SK-N-SH (cell line): ENCODE results near the gene PAIP1. TPM values are rescaled to one million over a fixed set of nuclear protein-coding genes. Genes with fewer than 3 reads are reported as not detected.

Source experiments
- CTCF ChIA-PET: fragments of 300-600, 350-600 bp; formaldehyde crosslinking; extraction: SDS; loops from one replicate; lab custom pipeline; 2021; lab: Yijun Ruan, JAX
- POLR2A ChIA-PET: fragments of 350-600 bp; sonication (Branson Sonifier 250); formaldehyde crosslinking; extraction: SDS; loops from one replicate; lab custom pipeline; 2020; ENCODE audit warnings: antibody characterized with exemption, inconsistent platforms; lab: Yijun Ruan, JAX
- DNase-seq: peaks from one replicate; pipeline ENCODE4 v3.0.0; 2012
- H2AFZ ChIP-seq: fragments of 200-600 bp; sonication (generic); 2 replicates; pipeline ENCODE4 v1.8.1; 2016; ENCODE audit warnings: antibody characterized with exemption, mild to moderate bottlenecking, low read depth
- H3F3A ChIP-seq: fragments of 200-600 bp; sonication (generic); replicated peaks from 2 replicates; pipeline ENCODE3; 2016; ENCODE audit warnings: antibody characterized with exemption, mild to moderate bottlenecking; ENCODE audit not compliant: insufficient read depth
- H3K27ac ChIP-seq, 2 experiments: fragments of 200-500 bp in 1 of 2; fragments of 200-600 bp in 1 of 2; sonication (Bioruptor generic) in 1 of 2; sonication (generic), shearing (Covaris generic) in 1 of 2; 2 replicates each; pipeline versions ENCODE4 v1.5.1 to v1.6.1; 2014 to 2016; ENCODE audit warnings: low read depth in 2 of 2, inconsistent platforms in 1 of 2, low read length in 1 of 2, mild to moderate bottlenecking in 1 of 2, mixed read lengths in 1 of 2
- H3K27me3 ChIP-seq: fragments of 200-600 bp; sonication (generic), shearing (Covaris generic); 2 replicates; pipeline ENCODE4 v1.6.1; 2016; ENCODE audit warnings: mixed run types; ENCODE audit not compliant: insufficient read depth
- H3K36me3 ChIP-seq, 2 experiments: fragments of 200-500 bp in 1 of 2; fragments of 200-600 bp in 1 of 2; sonication (Bioruptor generic) in 1 of 2; sonication (generic) in 1 of 2; replicated peaks in 1 of 2; 2 replicates each; pipeline versions ENCODE3 to v1.5.1; 2014 to 2016; ENCODE audit warnings: low read length in 1 of 2, mild to moderate bottlenecking in 1 of 2; ENCODE audit not compliant: insufficient read depth in 2 of 2, control insufficient read depth in 1 of 2
- H3K4me1 ChIP-seq, 2 experiments: fragments of 200-500 bp in 1 of 2; fragments of 200-600 bp in 1 of 2; sonication (Bioruptor generic) in 1 of 2; sonication (generic), shearing (Covaris generic) in 1 of 2; 2 replicates each; pipeline versions ENCODE4 v1.5.1 to v1.6.1; 2014 to 2016; ENCODE audit warnings: low read depth in 1 of 2, low read length in 1 of 2, mixed run types in 1 of 2; ENCODE audit not compliant: insufficient read depth in 2 of 2, control insufficient read depth in 1 of 2
- H3K4me2 ChIP-seq: fragments of 200-600 bp; sonication (generic), shearing (Covaris generic); 2 replicates; pipeline ENCODE4 v1.6.1; 2017; ENCODE audit warnings: mixed run types
- H3K4me3 ChIP-seq, 2 experiments: fragments of 200-500 bp in 1 of 2; fragments of 200-600 bp in 1 of 2; sonication (Bioruptor generic) in 1 of 2; sonication (generic), shearing (Covaris generic) in 1 of 2; 2 replicates each; pipeline versions ENCODE4 v1.5.1 to v1.8.1; 2014 to 2016; ENCODE audit warnings: low read depth in 2 of 2, inconsistent platforms in 1 of 2, low read length in 1 of 2, mild to moderate bottlenecking in 1 of 2, mixed read lengths in 1 of 2, moderate library complexity in 1 of 2
- H3K79me2 ChIP-seq: fragments of 200-600 bp; sonication (generic); 2 replicates; pipeline ENCODE4 v1.8.1; 2017; ENCODE audit warnings: mild to moderate bottlenecking; ENCODE audit not compliant: insufficient read depth
- H3K9ac ChIP-seq: fragments of 200-600 bp; sonication (generic); 2 replicates; pipeline ENCODE4 v1.6.1; 2017; ENCODE audit warnings: mixed run types
- H3K9me2 ChIP-seq: fragments of 200-600 bp; sonication (generic); 2 replicates; pipeline ENCODE4 v1.6.1; 2017; ENCODE audit warnings: mixed run types
- H3K9me3 ChIP-seq: fragments of 200-600 bp; sonication (generic); 2 replicates; pipeline ENCODE4 v1.6.1; 2017; ENCODE audit warnings: mixed run types, mild to moderate bottlenecking, moderate library complexity
- H4K20me1 ChIP-seq: fragments of 200-600 bp; sonication (generic); 2 replicates; pipeline ENCODE4 v1.6.1; 2017; ENCODE audit warnings: mild to moderate bottlenecking, mixed run types; ENCODE audit not compliant: insufficient read depth
- EP300 ChIP-seq, 2 experiments: IDR thresholded peaks; 2 replicates each; pipeline versions ENCODE4 v1.4.0 to v1.6.1; 2012; ENCODE audit warnings: borderline replicate concordance in 1 of 2, low read depth in 1 of 2, low read length in 1 of 2
- FOXJ3 ChIP-seq: sonication (generic); formaldehyde crosslinking; IDR thresholded peaks from 2 replicates; pipeline ENCODE4 v1.5.1; 2020; ENCODE audit warnings: mild to moderate bottlenecking, missing genetic modification reagents
- FOXM1 ChIP-seq: IDR thresholded peaks from 2 replicates; pipeline ENCODE4 v1.4.0; 2012; ENCODE audit warnings: low read depth, mild to moderate bottlenecking
- GABPA ChIP-seq: IDR thresholded peaks from 2 replicates; pipeline ENCODE4 v1.4.0; 2012; ENCODE audit warnings: low read depth, mild to moderate bottlenecking
- GATA2 ChIP-seq: sonication (generic); formaldehyde crosslinking; IDR thresholded peaks from 2 replicates; pipeline ENCODE4 v1.5.0; 2020; ENCODE audit warnings: mild to moderate bottlenecking, missing genetic modification reagents
- IRF3 ChIP-seq: fragments of 150-350 bp; IDR thresholded peaks from 2 replicates; pipeline ENCODE4 v1.6.1; 2016; ENCODE audit warnings: mild to moderate bottlenecking, low read depth, low read length
- MAX ChIP-seq: IDR thresholded peaks from 2 replicates; pipeline ENCODE4 v1.4.0; 2012; ENCODE audit warnings: low read depth
- MEF2A ChIP-seq: IDR thresholded peaks from 2 replicates; pipeline ENCODE4 v1.4.0; 2012; ENCODE audit warnings: low read depth, borderline replicate concordance
- NFIC ChIP-seq: IDR thresholded peaks from 2 replicates; pipeline ENCODE4 v1.4.0; 2012; ENCODE audit warnings: borderline replicate concordance
- PBX3 ChIP-seq: IDR thresholded peaks from 2 replicates; pipeline ENCODE4; 2012
- RCOR1 ChIP-seq: fragments of 150-350 bp; IDR thresholded peaks from 2 replicates; pipeline ENCODE4 v1.6.1; 2017; ENCODE audit warnings: antibody characterized with exemption, low read length
- REST ChIP-seq: IDR thresholded peaks from 2 replicates; pipeline ENCODE4 v1.6.1; 2012; ENCODE audit warnings: mild to moderate bottlenecking, low read depth, low read length, moderate library complexity
- RFX5 ChIP-seq: IDR thresholded peaks from 2 replicates; pipeline ENCODE4 v1.6.1; 2012; ENCODE audit warnings: mild to moderate bottlenecking, improper control_type of control experiment, low read length
- SIN3A ChIP-seq: IDR thresholded peaks from 2 replicates; pipeline ENCODE4 v1.6.1; 2012; ENCODE audit warnings: low read depth, mild to moderate bottlenecking, low read length, moderate library complexity, borderline replicate concordance
- SMC3 ChIP-seq: IDR thresholded peaks from 2 replicates; pipeline ENCODE4 v1.6.1; 2012; ENCODE audit warnings: low read depth, low read length, improper control_type of control experiment
- TCF12 ChIP-seq: IDR thresholded peaks from 2 replicates; pipeline ENCODE4 v1.4.0; 2012
- TEAD4 ChIP-seq: IDR thresholded peaks from 2 replicates; pipeline ENCODE4 v1.4.0; 2012; ENCODE audit warnings: mild to moderate bottlenecking, borderline replicate concordance; ENCODE audit not compliant: insufficient read depth
- USF1 ChIP-seq: IDR thresholded peaks from 2 replicates; pipeline ENCODE4 v1.4.0; 2012; ENCODE audit warnings: low read depth, borderline replicate concordance
- YY1 ChIP-seq: IDR thresholded peaks from 2 replicates; pipeline ENCODE4 v1.4.0; 2012; ENCODE audit warnings: low read depth, mild to moderate bottlenecking
- WGBS: methylation state at CpG from one replicate; pipeline ENCODE4 v1.1.6; 2017; ENCODE audit warnings: low lambda C conversion rate; 5-methylcytosine and 5-hydroxymethylcytosine counted together
- polyA plus RNA-seq, 3 experiments: library from polyadenylated mRNA; depleted of rRNA; stranded (reverse); fragments of >200 nt; gene quantifications; 2 replicates each; pipeline ENCODE4 v1.2.3, GENCODE V29; 2012
- TF ChIP-seq, protein P1 (sequence below): fragments of 150-350 bp; IDR thresholded peaks from 2 replicates; pipeline ENCODE4 v1.6.1; 2017; ENCODE audit warnings: antibody characterized with exemption, low read length, low read depth, borderline replicate concordance

The PAIP1 gene
- polyA plus RNA-seq, 1 of the 3 experiments (the other 2 are of a cell fraction): 70.0 TPM

- DNase-seq: no peak
- CTCF ChIA-PET: no interaction called here
- Histone ChIP-seq H3K4me1 (no peaks in the 10 kb centered on the region), H3K9me3 (no peaks in the 10 kb centered on the region), H4K20me1 (peaks cover 5% of the 10 kb centered on the region; the same call in 1 of the 2 replicates), H3K36me3 (peaks cover 93% of the 10 kb centered on the region in 2 experiments), H3K79me2 (peaks cover 22% of the 10 kb centered on the region)
- WGBS: 94% methylated on average over 2 of the region's 2 CpGs
- no peak for TF ChIP-seq YY1
- TF ChIP-seq, all 33 proteins: peak for 0
- no peak overlapping the region for H3K4me3 ChIP-seq
- no peak overlapping the region for H2AFZ ChIP-seq
- POLR2A ChIA-PET: no interaction called here
- no peak overlapping the region for H3K27ac ChIP-seq
- H3F3A ChIP-seq: peaks cover 21% of the 10 kb centered on the region
- H3K9me2 ChIP-seq: no peaks in the 10 kb centered on the region
- no peak overlapping the region for H3K9ac ChIP-seq
- no peaks in the 10 kb centered on the region for H3K27me3 ChIP-seq
- no peak overlapping the region for H3K4me2 ChIP-seq
Observed at GRCh38 chr5:43533646-43534045, 23.2 kb downstream of the PAIP1 start.

- H3K27ac ChIP-seq: no peak overlapping the region; a peak in 1 of 4 replicates
- no peak overlapping the region for H2AFZ ChIP-seq
- no peak overlapping the region for H3K4me3 ChIP-seq
- peaks cover 5% of the 10 kb centered on the region; the same call in 1 of the 2 replicates for H3K79me2 ChIP-seq
- H3K27me3 ChIP-seq: no peaks in the 10 kb centered on the region
- 96% methylated on average over 2 of the region's 2 CpGs for WGBS
- H3F3A ChIP-seq: peaks cover 21% of the 10 kb centered on the region
- ChIA-PET CTCF (interaction anchor here (1.4 kb wide), 1 partner anchor 24 kb away, joined by 3 read pairs; no protein-coding TSS in a partner anchor), POLR2A (no interaction called here)
- peaks cover 84 to 85% of the 10 kb centered on the region in 2 experiments for H3K36me3 ChIP-seq
- H3K9ac ChIP-seq: no peak overlapping the region
- no peaks in the 10 kb centered on the region for H4K20me1 ChIP-seq
- DNase-seq: no peak
- H3K4me2 ChIP-seq: no peak overlapping the region
- H3K9me2 ChIP-seq: no peaks in the 10 kb centered on the region
- H3K9me3 ChIP-seq: no peaks in the 10 kb centered on the region
- H3K4me1 ChIP-seq: no peaks in the 10 kb centered on the region
- TF ChIP-seq EP300 (IDR thresholded peaks at IDR 0.05; ENCODE audit: borderline replicate concordance in 1 of 2, low read depth in 1 of 2, low read length in 1 of 2) (no peak), USF1 (no peak), SMC3 (no peak), MAX (no peak), FOXJ3 (CRISPR knock-in tag) (no peak), GATA2 (CRISPR knock-in tag) (no peak), FOXM1 (no peak), IRF3 (no peak), RFX5 (no peak), PBX3 (no peak), SIN3A (no peak), TEAD4 (no peak), MEF2A (no peak), TCF12 (no peak), NFIC (no peak), RCOR1 (no peak), GABPA (no peak), REST (no peak)
- TF ChIP-seq, protein P1, sequence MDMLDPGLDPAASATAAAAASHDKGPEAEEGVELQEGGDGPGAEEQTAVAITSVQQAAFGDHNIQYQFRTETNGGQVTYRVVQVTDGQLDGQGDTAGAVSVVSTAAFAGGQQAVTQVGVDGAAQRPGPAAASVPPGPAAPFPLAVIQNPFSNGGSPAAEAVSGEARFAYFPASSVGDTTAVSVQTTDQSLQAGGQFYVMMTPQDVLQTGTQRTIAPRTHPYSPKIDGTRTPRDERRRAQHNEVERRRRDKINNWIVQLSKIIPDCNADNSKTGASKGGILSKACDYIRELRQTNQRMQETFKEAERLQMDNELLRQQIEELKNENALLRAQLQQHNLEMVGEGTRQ: no peak
Observed at GRCh38 chr5:43530648-43531047, 26.2 kb downstream of the PAIP1 start.
